GM12801 (cell line): Measurements from ENCODE around the gene FAM204A.

ENCODE experiments used
- TF ChIP-seq, protein P1 (sequence below): IDR thresholded peaks from one replicate; pipeline ENCODE4 v1.5.1; 2011; ENCODE audit warnings: control low read depth; ENCODE audit not compliant: insufficient read length; ENCODE audit errors: extremely low read depth

The FAM204A gene

DNA sequence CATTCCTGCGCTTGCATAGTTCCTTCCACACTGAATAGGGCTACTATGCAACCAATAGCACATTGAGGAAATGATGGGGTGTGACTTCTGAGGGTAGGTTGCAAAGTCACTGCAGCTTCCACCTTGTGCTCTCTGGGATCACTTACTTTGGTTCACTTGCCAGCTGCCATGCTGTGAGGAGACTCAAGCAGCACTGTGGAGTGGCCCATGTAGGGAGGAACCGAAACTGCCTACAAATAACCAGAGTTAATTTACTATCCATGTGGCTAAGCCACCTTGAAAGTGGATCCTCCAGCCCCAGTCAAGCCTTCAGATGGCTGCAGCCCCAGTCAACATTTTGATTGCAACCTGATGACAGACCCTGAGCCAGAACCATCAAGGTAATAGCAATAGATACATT lies 64.3 kb downstream of the FAM204A start:
- TF ChIP-seq, protein P1, sequence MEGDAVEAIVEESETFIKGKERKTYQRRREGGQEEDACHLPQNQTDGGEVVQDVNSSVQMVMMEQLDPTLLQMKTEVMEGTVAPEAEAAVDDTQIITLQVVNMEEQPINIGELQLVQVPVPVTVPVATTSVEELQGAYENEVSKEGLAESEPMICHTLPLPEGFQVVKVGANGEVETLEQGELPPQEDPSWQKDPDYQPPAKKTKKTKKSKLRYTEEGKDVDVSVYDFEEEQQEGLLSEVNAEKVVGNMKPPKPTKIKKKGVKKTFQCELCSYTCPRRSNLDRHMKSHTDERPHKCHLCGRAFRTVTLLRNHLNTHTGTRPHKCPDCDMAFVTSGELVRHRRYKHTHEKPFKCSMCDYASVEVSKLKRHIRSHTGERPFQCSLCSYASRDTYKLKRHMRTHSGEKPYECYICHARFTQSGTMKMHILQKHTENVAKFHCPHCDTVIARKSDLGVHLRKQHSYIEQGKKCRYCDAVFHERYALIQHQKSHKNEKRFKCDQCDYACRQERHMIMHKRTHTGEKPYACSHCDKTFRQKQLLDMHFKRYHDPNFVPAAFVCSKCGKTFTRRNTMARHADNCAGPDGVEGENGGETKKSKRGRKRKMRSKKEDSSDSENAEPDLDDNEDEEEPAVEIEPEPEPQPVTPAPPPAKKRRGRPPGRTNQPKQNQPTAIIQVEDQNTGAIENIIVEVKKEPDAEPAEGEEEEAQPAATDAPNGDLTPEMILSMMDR: no peak

- TF ChIP-seq, protein P1: no peak
Measured at GRCh38 chr10:118276727-118277126, 65.4 kb downstream of the FAM204A start.

DNA sequence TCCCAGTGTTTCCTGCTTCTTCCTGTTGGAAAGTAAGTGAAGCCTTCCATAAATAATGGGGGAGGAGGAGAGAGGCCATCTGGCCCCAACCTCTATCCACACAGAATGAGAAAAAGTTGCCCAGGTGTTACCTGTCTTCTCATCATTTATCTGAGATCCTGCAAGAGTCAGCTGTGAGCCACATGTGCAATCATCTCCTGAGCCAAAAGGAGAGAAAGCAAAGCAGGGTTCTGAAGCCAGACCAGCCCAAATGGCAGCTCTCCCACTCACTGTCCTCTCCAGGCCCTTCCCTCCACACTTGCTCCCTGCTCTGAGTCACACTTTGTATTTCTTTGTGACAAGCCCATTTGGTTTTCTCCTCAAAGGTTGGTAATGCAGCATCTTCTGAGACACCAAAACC lies 65.9 kb downstream of the FAM204A start:
- TF ChIP-seq, protein P1: no peak

GRCh38 chr10:118273662-118274061 lies 68.5 kb downstream of the FAM204A start:
- TF ChIP-seq, protein P1: no peak

DNA sequence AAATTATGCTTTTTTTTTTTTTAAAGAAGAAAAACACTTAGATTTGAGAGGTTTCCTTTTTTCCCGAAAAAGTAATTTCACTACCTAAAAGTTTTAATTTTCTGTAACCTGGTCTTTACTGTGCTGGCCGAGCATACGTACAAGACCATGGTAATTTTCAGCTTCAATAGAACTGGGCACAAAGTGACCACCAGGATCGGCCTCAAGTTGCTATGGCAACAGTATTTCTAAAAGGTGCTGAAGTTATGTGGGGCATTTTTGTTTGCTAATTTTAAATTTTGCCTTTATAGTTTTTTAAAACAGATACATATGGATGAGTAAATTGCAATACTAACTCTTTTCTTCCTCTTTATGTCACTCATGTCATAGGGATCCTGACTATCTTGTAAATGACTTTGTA lies 69.4 kb downstream of the FAM204A start:
- TF ChIP-seq, protein P1: no peak

DNA sequence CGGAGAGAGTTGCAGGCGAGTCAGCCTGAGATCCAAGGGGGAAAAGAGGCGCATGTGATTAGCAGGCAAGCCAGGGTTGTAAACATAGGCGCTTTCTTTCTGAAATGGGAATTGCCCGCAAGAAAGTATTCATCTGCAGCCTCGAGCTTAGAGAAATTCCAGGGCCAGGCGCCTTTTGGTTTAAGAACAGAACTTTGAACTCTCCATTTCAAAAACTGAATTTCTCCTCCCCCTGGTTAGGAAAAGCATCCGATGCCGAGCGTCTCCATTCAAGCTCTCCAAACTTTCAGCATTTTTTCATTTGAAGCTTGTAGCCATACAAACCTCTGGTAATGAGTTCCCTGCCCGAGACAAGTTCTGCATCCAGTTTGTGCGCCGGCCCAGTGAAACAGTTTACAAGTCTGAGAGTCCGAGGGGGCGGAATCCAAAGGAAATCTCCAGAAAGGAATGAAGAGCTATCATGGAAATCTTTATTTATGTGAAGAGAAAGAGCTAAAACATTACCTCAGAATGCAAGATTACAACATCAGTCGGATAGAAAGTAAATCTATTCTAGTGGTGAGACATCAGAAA lies 69.9 kb downstream of the FAM204A start:
- TF ChIP-seq, protein P1: no peak

GRCh38 chr10:118271671-118272070 lies 70.5 kb downstream of the FAM204A start:
- TF ChIP-seq, protein P1: no peak
